Measurements from ENCODE around the gene JAKMIP3. TPM values are rescaled to one million over a fixed set of nuclear protein-coding genes. Genes with fewer than 3 reads are reported as not detected.

The JAKMIP3 gene
- total RNA-seq, 2 experiments from 2014 or later: 0.07 to 0.12 TPM

DNA sequence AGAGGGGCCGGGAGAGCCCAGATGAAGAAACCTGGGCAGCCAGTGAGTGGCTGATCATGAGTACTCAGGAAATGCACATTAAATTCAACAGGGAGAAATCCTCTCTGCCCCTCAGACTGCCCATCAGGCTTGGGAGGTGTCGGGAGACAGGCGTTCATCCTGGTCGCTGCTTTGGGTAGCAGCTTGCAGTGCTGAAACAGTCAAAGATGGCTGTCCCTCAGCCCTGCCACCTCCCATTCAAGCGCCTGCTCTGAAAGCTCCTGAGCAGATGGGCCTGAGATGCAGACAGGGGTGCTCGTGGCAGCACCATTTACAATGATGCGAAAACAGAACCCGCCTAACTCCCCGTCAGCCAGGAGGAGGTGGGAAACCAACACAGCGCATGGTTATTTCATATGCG, 3.6 kb upstream of the JAKMIP3 start:
- POLR2A ChIA-PET: no interaction called here
- Mint-ChIP-seq H3K9me3 (no peaks in the 10 kb centered on the region), H3K27me3 (peaks cover 7% of the 10 kb centered on the region), H3K36me3 (ENCODE audit: low read depth) (no peaks in the 10 kb centered on the region), H3K4me3 (no peak overlapping the region), H3K4me1 (peaks cover 5% of the 10 kb centered on the region), H3K27ac (no peak overlapping the region)
- CTCF ChIA-PET: interaction anchor here (0.9 kb wide), 1 partner anchor 358 kb away, joined by 3 read pairs; no protein-coding TSS in a partner anchor
- no peak for DNase-seq

DNA sequence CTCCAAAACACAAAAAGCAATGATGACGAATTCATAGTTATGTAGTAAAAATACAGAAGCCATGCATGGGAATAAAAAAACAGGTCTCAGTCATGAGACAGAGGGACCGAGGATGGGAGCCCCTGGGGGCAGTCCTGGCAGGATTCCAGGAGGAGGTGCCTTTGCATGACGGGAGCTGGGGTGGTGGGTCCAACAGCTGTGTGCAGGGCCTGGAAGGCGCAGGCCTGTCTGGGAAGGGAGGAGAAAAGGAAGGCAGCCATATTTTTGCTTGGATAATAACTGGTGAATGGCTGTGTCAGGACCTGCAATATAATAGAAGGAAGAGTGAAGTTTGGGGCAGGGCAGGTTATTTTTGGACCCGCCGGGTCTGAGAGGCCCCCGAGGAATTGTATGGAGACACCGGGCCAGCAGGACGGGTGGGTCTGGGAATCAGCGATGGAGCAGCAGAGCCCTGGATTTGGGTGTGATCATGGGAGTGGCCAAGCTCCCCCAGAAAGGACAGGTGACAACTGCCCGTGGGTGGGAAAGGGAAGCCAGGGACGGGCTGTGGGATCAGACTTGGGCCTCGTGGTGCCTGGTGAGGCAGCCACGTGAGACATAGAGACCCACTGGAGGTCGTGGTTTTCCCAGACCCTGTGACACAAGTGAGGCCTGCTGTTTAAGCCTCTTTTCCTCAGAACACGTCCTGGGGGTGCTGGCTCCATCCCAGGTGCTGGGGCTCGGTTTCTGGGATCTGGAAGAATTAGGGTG, 2.9 kb upstream of the JAKMIP3 start:
- H3K36me3 Mint-ChIP-seq (ENCODE audit: low read depth): no peaks in the 10 kb centered on the region
- POLR2A ChIA-PET: no interaction called here

GRCh38 chr10:132063432-132063831, 2.3 kb upstream of the JAKMIP3 start:
- Mint-ChIP-seq H3K4me3 (no peak overlapping the region), H3K27ac (no peak overlapping the region), H3K4me1 (peaks cover 5% of the 10 kb centered on the region), H3K27me3 (peaks cover 7% of the 10 kb centered on the region), H3K9me3 (no peaks in the 10 kb centered on the region), H3K36me3 (ENCODE audit: low read depth) (no peaks in the 10 kb centered on the region)
- ChIA-PET POLR2A (no interaction called here), CTCF (no interaction called here)
- DNase-seq: no peak

More for the DNA sequence above, 2.9 kb upstream of the JAKMIP3 start:
- no peak for DNase-seq
- Mint-ChIP-seq H3K4me1 (peaks cover 5% of the 10 kb centered on the region), H3K9me3 (no peaks in the 10 kb centered on the region), H3K27ac (no peak overlapping the region), H3K27me3 (peaks cover 7% of the 10 kb centered on the region), H3K4me3 (no peak overlapping the region)
- CTCF ChIA-PET: no interaction called here

DNA sequence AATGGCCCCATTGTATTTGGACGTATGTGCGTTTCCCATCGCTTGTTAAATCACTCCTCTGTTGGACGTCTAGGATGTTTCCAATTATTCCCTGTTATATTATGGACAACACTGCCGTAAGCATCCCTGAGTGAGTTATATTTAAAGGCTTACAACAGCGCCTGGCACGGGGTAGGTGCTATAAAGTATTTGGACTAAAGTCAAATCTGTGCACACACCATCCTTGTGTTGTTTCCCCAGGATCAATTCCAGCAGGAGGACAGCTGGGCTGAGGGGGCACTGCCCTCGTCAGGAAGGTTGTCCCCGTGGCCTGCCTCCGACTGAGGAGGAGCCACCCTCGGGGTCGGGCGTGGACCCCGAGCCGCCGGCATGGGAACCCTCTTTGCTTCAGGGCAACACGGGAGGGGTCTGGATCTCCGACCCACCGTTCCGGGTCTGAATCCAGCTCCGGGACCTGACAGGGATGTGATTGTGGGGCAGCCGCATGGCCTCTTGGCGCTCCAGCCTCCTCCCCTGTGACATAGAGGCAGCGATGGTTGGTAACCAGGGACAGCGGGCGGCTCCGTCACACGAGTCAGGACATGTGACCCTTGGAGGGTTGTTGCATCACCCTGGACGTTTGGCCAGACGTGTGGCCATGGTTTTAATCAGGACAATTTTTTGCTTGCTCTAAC, 1.5 kb upstream of the JAKMIP3 start:
- H3K9me3 Mint-ChIP-seq: no peaks in the 10 kb centered on the region
- peaks cover 5% of the 10 kb centered on the region for H3K4me1 Mint-ChIP-seq
- H3K27me3 Mint-ChIP-seq: peaks cover 7% of the 10 kb centered on the region
- ChIA-PET POLR2A (no interaction called here), CTCF (no interaction called here)
- H3K36me3 Mint-ChIP-seq (ENCODE audit: low read depth): no peaks in the 10 kb centered on the region
- no peak for DNase-seq
- no peak overlapping the region for H3K4me3 Mint-ChIP-seq
- no peak overlapping the region for H3K27ac Mint-ChIP-seq

- DNase-seq: no peak
- ChIA-PET CTCF (no interaction called here), POLR2A (no interaction called here)
- Mint-ChIP-seq H3K27ac (no peak overlapping the region), H3K9me3 (no peaks in the 10 kb centered on the region), H3K4me1 (peaks cover 5% of the 10 kb centered on the region), H3K36me3 (ENCODE audit: low read depth) (no peaks in the 10 kb centered on the region), H3K27me3 (peaks cover 7% of the 10 kb centered on the region), H3K4me3 (no peak overlapping the region)
Measured at GRCh38 chr10:132064771-132065437, 842 bp upstream of the JAKMIP3 start.

DNA sequence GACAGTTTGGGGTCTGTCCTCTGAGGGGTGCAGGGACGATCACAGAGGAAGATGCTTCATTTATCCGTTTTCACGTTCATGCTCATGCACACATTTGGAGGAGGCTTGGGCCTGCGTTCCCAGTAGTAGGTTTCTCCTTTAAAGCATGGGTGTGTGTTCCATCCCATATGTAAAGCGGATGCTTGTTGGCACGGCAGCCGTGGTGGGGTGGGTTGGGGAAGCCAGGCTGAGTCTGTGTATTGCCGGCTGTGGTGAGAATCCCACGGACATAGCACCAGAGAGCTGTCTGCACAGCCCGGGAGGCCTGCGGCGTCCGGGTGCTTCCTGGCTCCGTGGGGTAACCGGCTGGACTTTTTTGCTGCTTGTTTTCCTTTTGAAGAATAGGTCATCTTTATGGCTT, 440 bp downstream of the JAKMIP3 start:
- POLR2A ChIA-PET: no interaction called here
- CTCF ChIA-PET: no interaction called here

GRCh38 chr10:132066812-132067211, 1.1 kb downstream of the JAKMIP3 start:
- peaks cover 5% of the 10 kb centered on the region for H3K4me1 Mint-ChIP-seq
- no peak for DNase-seq
- POLR2A ChIA-PET: no interaction called here
- H3K36me3 Mint-ChIP-seq (ENCODE audit: low read depth): no peaks in the 10 kb centered on the region
- H3K27me3 Mint-ChIP-seq: peaks cover 7% of the 10 kb centered on the region
- H3K4me3 Mint-ChIP-seq: no peak overlapping the region
- H3K9me3 Mint-ChIP-seq: no peaks in the 10 kb centered on the region
- no peak overlapping the region for H3K27ac Mint-ChIP-seq
- CTCF ChIA-PET: no interaction called here

More for the DNA sequence above, 440 bp downstream of the JAKMIP3 start:
- DNase-seq: no peak
- Mint-ChIP-seq H3K27ac (no peak overlapping the region), H3K36me3 (ENCODE audit: low read depth) (no peaks in the 10 kb centered on the region), H3K9me3 (no peaks in the 10 kb centered on the region), H3K27me3 (peaks cover 7% of the 10 kb centered on the region), H3K4me3 (peak overlapping the region; percentile 26), H3K4me1 (peaks cover 5% of the 10 kb centered on the region)

GRCh38 chr10:132068431-132069121, 2.8 kb downstream of the JAKMIP3 start:
- no peak overlapping the region for H3K27ac Mint-ChIP-seq
- no peaks in the 10 kb centered on the region for H3K9me3 Mint-ChIP-seq
- H3K27me3 Mint-ChIP-seq: peaks cover 9% of the 10 kb centered on the region
- POLR2A ChIA-PET: no interaction called here
- no peak for DNase-seq
- peaks cover 5% of the 10 kb centered on the region for H3K4me1 Mint-ChIP-seq
- CTCF ChIA-PET: interaction anchor here (0.5 kb wide), 1 partner anchor 1070 kb away, joined by 3 read pairs; no protein-coding TSS in a partner anchor
- no peaks in the 10 kb centered on the region for H3K36me3 Mint-ChIP-seq (ENCODE audit: low read depth)
- no peak overlapping the region for H3K4me3 Mint-ChIP-seq

DNA sequence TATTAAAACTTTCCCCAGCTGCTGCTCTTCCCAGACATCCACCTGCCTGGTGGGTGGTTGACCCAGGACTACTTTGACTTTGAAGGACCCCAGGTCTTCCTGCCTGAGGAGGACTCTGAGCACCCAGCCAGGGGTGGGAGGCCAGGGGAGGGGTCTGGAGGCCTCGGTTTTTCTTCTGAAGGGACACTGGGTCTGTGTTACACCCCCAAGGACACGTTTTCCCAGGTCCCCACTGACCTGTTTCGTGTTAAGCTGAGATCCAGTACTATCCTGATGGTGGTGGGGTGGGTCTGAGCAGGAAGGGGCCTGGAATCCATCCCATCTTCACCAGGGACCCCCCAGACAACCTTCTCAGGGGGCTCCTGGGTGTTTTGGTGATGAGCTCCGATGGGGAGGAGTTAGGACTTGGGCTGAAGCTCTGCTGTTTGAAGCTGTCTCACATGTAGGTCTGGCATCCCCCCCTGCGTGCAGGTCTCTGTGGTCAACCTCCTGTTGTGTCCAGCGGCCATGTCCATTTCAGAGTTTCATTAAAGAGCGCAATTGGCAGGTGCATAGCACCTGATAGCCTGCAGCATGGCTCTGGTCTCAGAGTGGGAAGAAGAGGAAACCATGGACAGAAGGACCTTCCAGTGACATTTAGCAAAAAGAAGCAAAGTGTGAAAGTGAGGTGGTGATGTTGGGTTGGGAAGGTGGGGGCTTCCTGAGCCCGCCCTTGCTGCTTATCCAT, 3.5 kb downstream of the JAKMIP3 start:
- peaks cover 5% of the 10 kb centered on the region for H3K4me1 Mint-ChIP-seq
- ChIA-PET CTCF (interaction anchor here (0.5 kb wide), 1 partner anchor 1069 kb away, joined by 3 read pairs; no protein-coding TSS in a partner anchor), POLR2A (no interaction called here)
- no peak overlapping the region for H3K4me3 Mint-ChIP-seq
- peaks cover 9% of the 10 kb centered on the region for H3K27me3 Mint-ChIP-seq
- H3K27ac Mint-ChIP-seq: no peak overlapping the region
- DNase-seq: no peak
- no peaks in the 10 kb centered on the region for H3K9me3 Mint-ChIP-seq
- no peaks in the 10 kb centered on the region for H3K36me3 Mint-ChIP-seq (ENCODE audit: low read depth)

DNA sequence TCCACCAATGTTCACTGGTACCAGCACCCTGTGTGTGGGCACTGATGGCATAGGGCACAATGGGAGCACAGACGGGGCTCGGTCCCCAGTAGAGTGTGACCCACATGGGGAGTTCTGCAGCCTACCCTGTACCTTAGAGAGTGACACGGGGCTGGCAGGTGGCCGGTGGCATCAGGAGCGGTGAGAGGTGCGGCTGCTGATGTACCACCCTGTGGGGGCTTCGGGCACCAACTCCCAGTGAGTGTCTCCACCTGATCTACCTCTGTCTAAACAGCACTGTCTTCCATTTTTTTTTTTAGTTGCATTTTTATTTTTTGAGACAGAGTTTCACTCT, 4.1 kb downstream of the JAKMIP3 start:
- Mint-ChIP-seq H3K4me3 (no peak overlapping the region), H3K36me3 (ENCODE audit: low read depth) (no peaks in the 10 kb centered on the region), H3K9me3 (no peaks in the 10 kb centered on the region), H3K27me3 (peaks cover 7% of the 10 kb centered on the region), H3K4me1 (peaks cover 5% of the 10 kb centered on the region), H3K27ac (no peak overlapping the region)
- POLR2A ChIA-PET: no interaction called here
- no peak for DNase-seq
- CTCF ChIA-PET: no interaction called here

DNA sequence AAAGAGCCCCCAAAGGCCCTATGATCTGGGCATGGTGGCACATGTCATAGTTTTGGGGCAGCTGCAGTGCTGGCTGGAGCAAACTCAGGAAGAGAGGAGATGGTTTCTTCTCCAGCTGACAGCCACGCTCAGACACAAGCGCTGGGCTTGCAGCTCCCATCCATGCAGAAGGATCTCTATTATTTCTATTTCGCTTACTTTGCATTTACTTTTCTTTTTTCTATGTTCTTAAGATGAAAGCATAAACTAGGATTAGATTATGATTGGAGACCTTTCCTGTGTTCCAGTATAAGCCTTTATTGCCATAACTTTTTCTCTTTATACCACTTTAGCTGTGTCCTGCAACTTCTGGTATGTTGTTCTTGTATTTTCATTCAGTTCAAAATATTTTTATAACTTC, 5.0 kb downstream of the JAKMIP3 start:
- H3K4me3 Mint-ChIP-seq: no peak overlapping the region
- DNase-seq: no peak
- H3K4me1 Mint-ChIP-seq: peaks cover 3% of the 10 kb centered on the region
- no peak overlapping the region for H3K27ac Mint-ChIP-seq
- no peaks in the 10 kb centered on the region for H3K36me3 Mint-ChIP-seq (ENCODE audit: low read depth)
- ChIA-PET POLR2A (no interaction called here), CTCF (interaction anchor here (0.6 kb wide), 1 partner anchor 874 kb away, joined by 3 read pairs; no protein-coding TSS in a partner anchor)
- peaks cover 8% of the 10 kb centered on the region for H3K27me3 Mint-ChIP-seq
- no peaks in the 10 kb centered on the region for H3K9me3 Mint-ChIP-seq

DNA sequence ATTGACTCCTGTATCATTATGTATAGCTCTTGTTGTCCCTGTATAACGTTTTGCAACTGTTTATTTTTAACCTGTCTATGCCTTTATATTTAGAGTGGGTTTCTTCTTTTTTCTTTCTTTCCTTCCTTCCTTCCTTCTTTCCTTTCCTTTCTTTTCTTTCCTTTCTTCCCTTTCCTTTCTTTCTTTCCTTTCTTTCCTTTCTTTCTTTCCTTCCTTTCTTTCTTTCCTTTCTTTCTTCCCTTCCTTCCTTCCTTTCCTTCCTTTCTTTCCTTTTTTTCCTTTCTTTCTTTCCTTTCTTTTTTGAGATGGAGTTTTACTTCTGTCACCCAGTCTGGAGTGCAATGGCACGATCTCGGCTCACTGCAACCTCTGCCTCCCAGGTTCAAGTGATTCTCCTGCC, 5.9 kb downstream of the JAKMIP3 start:
- no peak for DNase-seq
- H3K27me3 Mint-ChIP-seq: peaks cover 4% of the 10 kb centered on the region
- ChIA-PET POLR2A (no interaction called here), CTCF (no interaction called here)
- H3K36me3 Mint-ChIP-seq (ENCODE audit: low read depth): no peaks in the 10 kb centered on the region
- no peaks in the 10 kb centered on the region for H3K4me1 Mint-ChIP-seq
- H3K9me3 Mint-ChIP-seq: no peaks in the 10 kb centered on the region
- no peak overlapping the region for H3K4me3 Mint-ChIP-seq
- H3K27ac Mint-ChIP-seq: no peak overlapping the region

All from activated CD4-positive, alpha-beta T cell treated with anti-CD3 and anti-CD28 coated beads, Interleukin-2, amount 10 ng/mL, durations not matched to agents 7 days and 5 days (primary cell).